Measurements from ENCODE around the gene CLDN8.

Gene CLDN8

GRCh38 chr21:30216041-30216723, at the start of gene CLDN8:
Gene CLDN8 (minus strand): TSS chr21:30216097. CDS start chr21:30215925, 172 bp downstream.
- no peak for TF ChIP-seq GATA2 (IDR thresholded peaks at IDR 0.05; ENCODE audit: low read depth, low read length)
- TF ChIP-seq GATA3 (IDR thresholded peaks at IDR 0.05; ENCODE audit: low read depth, low read length) = no peak

- TF ChIP-seq GATA3 (IDR thresholded peaks at IDR 0.05; ENCODE audit: low read depth, low read length) (no peak), GATA2 (IDR thresholded peaks at IDR 0.05; ENCODE audit: low read depth, low read length) (no peak)
These were observed 41.9 kb upstream of the CLDN8 start for GRCh38 chr21:30257773-30258172.

- TF ChIP-seq GATA3 (IDR thresholded peaks at IDR 0.05; ENCODE audit: low read depth, low read length) (no peak), GATA2 (IDR thresholded peaks at IDR 0.05; ENCODE audit: low read depth, low read length) (no peak)
These were observed 40.2 kb upstream of the CLDN8 start for GRCh38 chr21:30256100-30256499.

DNA sequence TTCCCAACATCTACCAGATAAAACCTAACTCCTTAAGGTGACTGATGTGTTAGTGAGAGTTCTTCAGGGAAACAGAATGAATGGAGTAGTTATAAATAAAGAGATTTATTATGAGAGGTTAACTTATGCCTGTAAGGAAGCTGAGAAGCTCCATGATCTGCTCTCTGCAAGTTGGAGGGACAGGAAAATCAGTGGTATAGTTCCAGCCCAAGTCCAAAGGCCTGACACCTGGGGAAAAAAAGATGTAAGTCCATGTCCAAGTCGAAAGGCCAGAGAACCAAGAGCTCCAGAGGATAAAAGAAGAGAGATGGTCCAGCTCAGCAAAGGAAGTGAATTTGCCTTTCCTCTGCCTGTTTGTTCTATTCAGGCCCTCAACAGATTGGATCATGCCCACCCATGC, 39.8 kb upstream of the CLDN8 start:
- TF ChIP-seq GATA3 (IDR thresholded peaks at IDR 0.05; ENCODE audit: low read depth, low read length) = no peak
- no peak for TF ChIP-seq GATA2 (IDR thresholded peaks at IDR 0.05; ENCODE audit: low read depth, low read length)

GRCh38 chr21:30251781-30252180, 35.9 kb upstream of the CLDN8 start:
- no peak for TF ChIP-seq GATA3 (IDR thresholded peaks at IDR 0.05; ENCODE audit: low read depth, low read length)
- TF ChIP-seq GATA2 (IDR thresholded peaks at IDR 0.05; ENCODE audit: low read depth, low read length) = no peak

DNA sequence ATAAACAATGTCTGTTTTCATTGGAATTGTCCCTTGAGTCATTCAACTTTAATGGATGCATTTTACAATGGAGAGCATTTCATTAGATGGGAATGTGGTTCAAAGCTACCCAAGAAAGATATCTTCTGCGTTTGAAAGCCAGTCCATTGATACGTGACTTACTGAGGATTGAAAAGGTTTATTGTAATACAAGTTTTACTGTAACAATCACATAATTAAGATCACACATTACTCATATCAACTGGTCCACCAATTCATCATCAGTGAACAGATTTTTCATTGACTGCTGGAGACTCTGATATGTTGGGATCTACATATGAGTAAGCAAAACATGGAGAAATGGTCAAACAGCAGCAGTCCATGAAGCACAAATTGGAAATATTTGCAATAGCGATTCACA, 34.0 kb upstream of the CLDN8 start:
- TF ChIP-seq GATA2 (IDR thresholded peaks at IDR 0.05; ENCODE audit: low read depth, low read length) (no peak), GATA3 (IDR thresholded peaks at IDR 0.05; ENCODE audit: low read depth, low read length) (no peak)

DNA sequence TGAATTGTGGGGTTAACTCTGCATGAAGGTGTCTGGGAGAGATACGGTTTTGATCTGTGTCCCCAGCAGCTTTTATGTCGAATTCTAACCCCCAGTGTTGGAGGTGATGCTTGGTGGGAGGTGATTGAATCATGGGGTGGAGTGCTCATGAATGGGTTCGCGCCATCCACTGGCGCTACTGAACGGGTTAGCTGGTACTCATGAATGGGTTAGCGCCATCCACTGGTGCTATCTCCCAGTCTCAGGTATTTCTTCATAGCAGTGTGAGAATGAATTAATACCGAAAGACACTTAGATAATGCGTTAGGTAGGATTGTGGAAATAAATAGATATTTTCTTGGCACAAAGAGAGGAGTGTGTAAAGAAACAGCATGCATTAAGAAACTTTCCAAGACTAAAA, 32.9 kb upstream of the CLDN8 start:
- TF ChIP-seq GATA2 (IDR thresholded peaks at IDR 0.05; ENCODE audit: low read depth, low read length) (no peak), GATA3 (IDR thresholded peaks at IDR 0.05; ENCODE audit: low read depth, low read length) (no peak)

GRCh38 chr21:30245061-30245460, 29.2 kb upstream of the CLDN8 start:
- no peak for TF ChIP-seq GATA2 (IDR thresholded peaks at IDR 0.05; ENCODE audit: low read depth, low read length)
- no peak for TF ChIP-seq GATA3 (IDR thresholded peaks at IDR 0.05; ENCODE audit: low read depth, low read length)

DNA sequence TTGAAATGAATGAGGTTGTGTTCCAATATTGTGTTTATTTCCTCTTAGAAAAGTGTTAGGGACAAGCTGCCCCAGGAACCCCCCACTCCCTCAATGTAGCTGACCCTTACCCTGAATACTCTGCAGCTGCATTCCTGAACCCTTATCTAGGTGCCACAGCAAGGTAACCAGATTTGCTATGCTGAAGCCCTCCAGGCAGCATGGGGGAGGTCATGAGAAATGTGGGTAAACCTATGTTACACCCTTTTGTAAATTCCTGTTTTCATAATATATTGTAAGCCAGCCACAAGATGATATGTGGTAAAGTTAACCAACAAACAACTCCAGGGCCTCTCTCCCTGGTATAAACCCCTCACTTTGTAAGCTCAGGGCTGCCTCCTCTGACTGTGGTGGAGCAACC, 27.8 kb upstream of the CLDN8 start:
- TF ChIP-seq GATA2 (IDR thresholded peaks at IDR 0.05; ENCODE audit: low read depth, low read length) = no peak
- TF ChIP-seq GATA3 (IDR thresholded peaks at IDR 0.05; ENCODE audit: low read depth, low read length) = no peak

DNA sequence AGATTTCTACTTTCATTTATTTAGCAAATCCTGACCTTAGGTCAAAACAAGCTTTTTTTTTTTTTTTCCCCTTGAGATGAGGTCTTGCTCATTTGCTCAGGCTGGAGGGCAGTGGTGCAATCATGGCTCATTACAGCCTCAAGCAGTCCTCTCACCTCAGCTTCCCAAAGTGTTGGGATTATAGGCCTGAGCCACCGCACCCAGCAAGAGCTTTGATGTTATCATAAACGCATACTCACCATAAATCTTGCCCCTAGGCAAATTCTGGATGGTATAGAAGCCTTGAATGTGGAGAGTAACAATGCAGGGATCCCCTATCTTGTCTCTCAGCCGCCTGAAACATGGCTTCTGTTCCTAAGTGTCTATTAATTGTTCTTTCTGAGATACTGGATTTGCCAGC, 24.8 kb upstream of the CLDN8 start:
- no peak for TF ChIP-seq GATA3 (IDR thresholded peaks at IDR 0.05; ENCODE audit: low read depth, low read length)
- no peak for TF ChIP-seq GATA2 (IDR thresholded peaks at IDR 0.05; ENCODE audit: low read depth, low read length)

DNA sequence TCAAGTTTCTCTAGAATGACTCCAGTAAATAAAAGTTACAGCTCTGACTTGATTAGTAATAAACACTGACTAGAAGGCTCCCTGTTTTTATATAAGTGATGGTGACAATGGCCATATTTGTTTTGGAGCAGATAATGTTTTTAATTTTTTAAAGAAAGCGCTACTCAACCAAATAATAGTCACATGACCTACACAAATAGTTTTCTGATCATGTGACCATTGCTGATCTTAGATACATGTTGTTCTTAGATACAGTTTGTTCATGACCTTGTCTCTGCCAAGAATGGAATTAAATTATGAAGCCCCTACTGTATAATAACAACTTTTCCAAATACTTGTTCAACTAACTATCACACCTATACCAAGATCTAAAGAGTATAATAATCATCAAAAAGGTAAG, 22.3 kb upstream of the CLDN8 start:
- TF ChIP-seq GATA2 (IDR thresholded peaks at IDR 0.05; ENCODE audit: low read depth, low read length) = no peak
- no peak for TF ChIP-seq GATA3 (IDR thresholded peaks at IDR 0.05; ENCODE audit: low read depth, low read length)

- TF ChIP-seq GATA2 (IDR thresholded peaks at IDR 0.05; ENCODE audit: low read depth, low read length) = no peak
- TF ChIP-seq GATA3 (IDR thresholded peaks at IDR 0.05; ENCODE audit: low read depth, low read length) = no peak
These were observed 18.7 kb upstream of the CLDN8 start for GRCh38 chr21:30234643-30235042.

DNA sequence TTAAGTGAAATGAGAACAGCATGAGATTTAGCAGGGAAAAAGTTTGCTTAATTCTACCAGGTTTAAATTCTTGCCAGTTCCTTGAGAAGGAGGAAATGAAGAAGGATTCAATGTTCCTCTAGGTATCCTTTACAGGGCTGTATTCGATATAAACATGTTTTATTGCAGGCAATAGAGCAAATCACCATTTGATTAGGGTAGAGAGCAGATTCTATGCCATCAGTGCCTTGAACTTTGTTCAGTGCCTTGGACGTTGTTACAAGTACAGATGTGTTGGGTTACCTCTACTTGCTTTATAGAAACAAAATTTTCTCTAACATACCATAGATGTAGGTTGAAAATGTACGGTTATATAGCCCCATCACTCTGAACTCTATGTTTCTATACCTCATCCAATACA, 18.2 kb upstream of the CLDN8 start:
- TF ChIP-seq GATA3 (IDR thresholded peaks at IDR 0.05; ENCODE audit: low read depth, low read length) = no peak
- no peak for TF ChIP-seq GATA2 (IDR thresholded peaks at IDR 0.05; ENCODE audit: low read depth, low read length)

GRCh38 chr21:30233228-30234020, 17.5 kb upstream of the CLDN8 start:
- TF ChIP-seq GATA3 (IDR thresholded peaks at IDR 0.05; ENCODE audit: low read depth, low read length) = no peak
- TF ChIP-seq GATA2 (IDR thresholded peaks at IDR 0.05; ENCODE audit: low read depth, low read length) = no peak

GRCh38 chr21:30232011-30232410, 16.1 kb upstream of the CLDN8 start:
- no peak for TF ChIP-seq GATA3 (IDR thresholded peaks at IDR 0.05; ENCODE audit: low read depth, low read length)

All from SH-SY5Y (cell line).